DOHH2 (cell line): ENCODE results near the gene MRPL34.

Experiments
- EZH2phosphoT487 ChIP-seq: fragments of 200-600 bp; sonication (generic); IDR thresholded peaks from 2 replicates; pipeline ENCODE4 v1.6.1; 2017; ENCODE audit warnings: borderline replicate concordance, mild to moderate bottlenecking, antibody characterized with exemption, low read length, moderate library complexity, mixed read lengths
- TF ChIP-seq, protein P1 (sequence below): fragments of 200-600 bp; sonication (generic); IDR thresholded peaks from one replicate; pipeline ENCODE4 v1.5.1; 2014; ENCODE audit warnings: antibody characterized with exemption, mild to moderate bottlenecking, low read depth, low read length; ENCODE audit not compliant: poor library complexity, severe bottlenecking

DNA sequence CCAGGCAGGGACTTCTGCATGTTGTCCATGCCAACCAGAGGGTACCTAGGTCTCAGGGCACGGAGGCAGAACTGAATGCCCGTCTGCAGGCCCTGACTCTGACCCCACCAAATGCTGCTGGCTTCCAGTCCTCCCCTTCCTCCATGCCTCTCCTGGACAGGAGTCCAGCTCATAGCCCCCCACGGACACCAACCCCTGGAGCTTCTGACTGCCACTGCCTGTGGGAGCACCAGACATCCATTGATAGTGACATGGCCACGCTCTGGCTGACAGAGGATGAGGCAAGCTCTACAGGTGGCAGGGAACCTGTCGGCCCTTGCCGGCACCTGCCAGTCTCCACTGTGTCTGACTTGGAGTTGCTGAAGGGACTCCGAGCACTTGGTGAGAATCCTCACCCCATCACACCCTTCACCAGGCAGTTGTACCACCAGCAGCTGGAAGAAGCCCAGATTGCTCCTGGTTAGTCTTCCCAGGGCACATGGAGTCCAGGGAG is 22.1 kb upstream of the MRPL34 start:
- TF ChIP-seq, protein P1, sequence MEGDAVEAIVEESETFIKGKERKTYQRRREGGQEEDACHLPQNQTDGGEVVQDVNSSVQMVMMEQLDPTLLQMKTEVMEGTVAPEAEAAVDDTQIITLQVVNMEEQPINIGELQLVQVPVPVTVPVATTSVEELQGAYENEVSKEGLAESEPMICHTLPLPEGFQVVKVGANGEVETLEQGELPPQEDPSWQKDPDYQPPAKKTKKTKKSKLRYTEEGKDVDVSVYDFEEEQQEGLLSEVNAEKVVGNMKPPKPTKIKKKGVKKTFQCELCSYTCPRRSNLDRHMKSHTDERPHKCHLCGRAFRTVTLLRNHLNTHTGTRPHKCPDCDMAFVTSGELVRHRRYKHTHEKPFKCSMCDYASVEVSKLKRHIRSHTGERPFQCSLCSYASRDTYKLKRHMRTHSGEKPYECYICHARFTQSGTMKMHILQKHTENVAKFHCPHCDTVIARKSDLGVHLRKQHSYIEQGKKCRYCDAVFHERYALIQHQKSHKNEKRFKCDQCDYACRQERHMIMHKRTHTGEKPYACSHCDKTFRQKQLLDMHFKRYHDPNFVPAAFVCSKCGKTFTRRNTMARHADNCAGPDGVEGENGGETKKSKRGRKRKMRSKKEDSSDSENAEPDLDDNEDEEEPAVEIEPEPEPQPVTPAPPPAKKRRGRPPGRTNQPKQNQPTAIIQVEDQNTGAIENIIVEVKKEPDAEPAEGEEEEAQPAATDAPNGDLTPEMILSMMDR = no peak
- no peak for TF ChIP-seq EZH2phosphoT487
